Mesenchymal stem cell (in vitro differentiated cells and primary cell): ENCODE data around the gene ADRB2.

ENCODE experiments used
- DNase-seq: peaks from one replicate; pipeline ENCODE4 v3.0.0-alpha.2; 2013
- H2AFZ ChIP-seq: one replicate; pipeline ENCODE4 v1.6.1; 2013; ENCODE audit warnings: low read depth, mild to moderate bottlenecking, control low read depth, inconsistent platforms, low read length, moderate library complexity
- H2AK5ac ChIP-seq: 2 replicates; pipeline ENCODE4 v1.6.1; 2013; ENCODE audit warnings: low read length, moderate library complexity, mild to moderate bottlenecking, inconsistent platforms; ENCODE audit not compliant: severe bottlenecking
- H2BK120ac ChIP-seq: one replicate; pipeline ENCODE4 v1.6.1; 2013; ENCODE audit warnings: low read depth, mild to moderate bottlenecking, inconsistent platforms, low read length, moderate library complexity
- H2BK12ac ChIP-seq, 2 experiments: one replicate each; pipeline ENCODE4 v1.6.1; 2013; ENCODE audit warnings: inconsistent platforms in 2 of 2, low read length in 2 of 2, mild to moderate bottlenecking in 2 of 2, moderate library complexity in 2 of 2, control low read depth in 1 of 2
- H2BK15ac ChIP-seq: one replicate; pipeline ENCODE4 v1.6.1; 2013; ENCODE audit warnings: mild to moderate bottlenecking, low read depth, inconsistent platforms; ENCODE audit not compliant: poor library complexity, severe bottlenecking
- H2BK5ac ChIP-seq: 2 replicates; pipeline ENCODE4 v1.6.1; 2013; ENCODE audit warnings: low read depth, mild to moderate bottlenecking, low read length, control low read depth, inconsistent platforms; ENCODE audit not compliant: poor library complexity, severe bottlenecking
- H3K14ac ChIP-seq, 2 experiments: one replicate each; pipeline ENCODE4 v1.6.1; 2013; ENCODE audit warnings: inconsistent platforms in 2 of 2, low read length in 2 of 2, control low read depth in 1 of 2, mild to moderate bottlenecking in 1 of 2, moderate library complexity in 1 of 2
- H3K18ac ChIP-seq, 2 experiments: one replicate each; pipeline ENCODE4 v1.6.1; 2013; ENCODE audit warnings: inconsistent platforms in 2 of 2, low read length in 2 of 2, control low read depth in 1 of 2, low read depth in 1 of 2, mild to moderate bottlenecking in 1 of 2
- H3K23ac ChIP-seq, 2 experiments: one replicate each; pipeline ENCODE4 v1.6.1; 2013; ENCODE audit warnings: inconsistent platforms in 2 of 2, low read length in 2 of 2, mild to moderate bottlenecking in 2 of 2, moderate library complexity in 2 of 2, control low read depth in 1 of 2
- H3K27ac ChIP-seq: 2 replicates; pipeline ENCODE4 v1.5.1; 2013; ENCODE audit warnings: mild to moderate bottlenecking, moderate library complexity, low read length, control low read depth, inconsistent platforms; ENCODE audit not compliant: poor library complexity, severe bottlenecking
- H3K27me3 ChIP-seq, 2 experiments: 2 replicates each; pipeline versions ENCODE4 v1.6.1 to v1.7.0; 2013; ENCODE audit warnings: low read length in 2 of 2, mild to moderate bottlenecking in 2 of 2, moderate library complexity in 2 of 2, control low read depth in 1 of 2, inconsistent platforms in 1 of 2; ENCODE audit not compliant: control insufficient read depth in 1 of 2, insufficient read depth in 1 of 2
- H3K36me3 ChIP-seq, 2 experiments: 2 replicates each; pipeline versions ENCODE4 v1.6.1 to v1.7.0; 2013; ENCODE audit warnings: low read length in 2 of 2, control low read depth in 1 of 2, inconsistent platforms in 1 of 2, low read depth in 1 of 2, mild to moderate bottlenecking in 1 of 2; ENCODE audit not compliant: insufficient read depth in 2 of 2, control insufficient read depth in 1 of 2
- H3K4ac ChIP-seq, 2 experiments: one replicate each; pipeline ENCODE4 v1.6.1; 2013; ENCODE audit warnings: inconsistent platforms in 2 of 2, low read length in 2 of 2, mild to moderate bottlenecking in 2 of 2, moderate library complexity in 2 of 2, control low read depth in 1 of 2, low read depth in 1 of 2
- H3K4me1 ChIP-seq: 2 replicates; pipeline ENCODE4 v1.6.1; 2013; ENCODE audit warnings: low read depth, low read length, control low read depth; ENCODE audit not compliant: control insufficient read depth, insufficient read depth
- H3K4me2 ChIP-seq: 2 replicates; pipeline ENCODE4 v1.6.1; 2013; ENCODE audit warnings: low read length, mild to moderate bottlenecking, inconsistent platforms; ENCODE audit not compliant: poor library complexity, severe bottlenecking
- H3K4me3 ChIP-seq, 2 experiments: 2 replicates each; pipeline versions ENCODE4 v1.5.1 to v1.7.0; 2013; ENCODE audit warnings: low read length in 2 of 2, mild to moderate bottlenecking in 2 of 2, control low read depth in 1 of 2, low read depth in 1 of 2; ENCODE audit not compliant: insufficient read depth in 1 of 2
- H3K79me1 ChIP-seq: replicated peaks from 2 replicates; pipeline ENCODE4 v1.6.1; 2013; ENCODE audit warnings: mild to moderate bottlenecking, control low read depth, low read length, inconsistent platforms; ENCODE audit not compliant: poor library complexity, severe bottlenecking
- H3K9ac ChIP-seq: 2 replicates; pipeline ENCODE4 v1.7.0; 2013; ENCODE audit warnings: mild to moderate bottlenecking, low read length, moderate library complexity
- H3K9me3 ChIP-seq: 2 replicates; pipeline ENCODE4 v1.7.0; 2013; ENCODE audit warnings: mild to moderate bottlenecking, low read length; ENCODE audit not compliant: control insufficient read depth
- H4K8ac ChIP-seq: one replicate; pipeline ENCODE4 v1.6.1; 2013; ENCODE audit warnings: inconsistent platforms, mild to moderate bottlenecking, low read length, moderate library complexity
- H4K91ac ChIP-seq: one replicate; pipeline ENCODE4 v1.6.1; 2013; ENCODE audit warnings: mild to moderate bottlenecking, low read length, inconsistent platforms
- WGBS: methylation state at CpG from one replicate; pipeline ENCODE4 v1.1.7; 2013; ENCODE audit warnings: mixed read lengths; 5-methylcytosine and 5-hydroxymethylcytosine counted together

Gene ADRB2

GRCh38 chr5:148817606-148818005 lies 8.8 kb upstream of the ADRB2 start:
- H2BK120ac ChIP-seq: no peak overlapping the region
- H4K8ac ChIP-seq: no peak overlapping the region
- no peak for DNase-seq
- no peaks in the 10 kb centered on the region for H3K9me3 ChIP-seq
- H2BK5ac ChIP-seq: no peak overlapping the region
- no peak overlapping the region for H3K23ac ChIP-seq
- H3K4ac ChIP-seq: no peak overlapping the region
- H3K4me2 ChIP-seq: no peak overlapping the region
- no peak overlapping the region for H4K91ac ChIP-seq
- H3K27me3 ChIP-seq: peaks cover 0 to 7% of the 10 kb centered on the region in 2 experiments
- no peak overlapping the region for H3K27ac ChIP-seq
- H3K79me1 ChIP-seq: no peaks in the 10 kb centered on the region
- WGBS: 94% methylated on average over 1 of the region's 1 CpG
- no peak overlapping the region for H2BK12ac ChIP-seq
- H3K9ac ChIP-seq: no peak overlapping the region
- H3K18ac ChIP-seq: peak overlapping the region in 1 of 2 experiments; percentile 11
- no peaks in the 10 kb centered on the region for H3K36me3 ChIP-seq
- H2AK5ac ChIP-seq: no peak overlapping the region
- H2AFZ ChIP-seq: no peak overlapping the region
- H3K4me3 ChIP-seq: no peak overlapping the region
- no peak overlapping the region for H3K14ac ChIP-seq
- H2BK15ac ChIP-seq: no peak overlapping the region
- H3K4me1 ChIP-seq: no peaks in the 10 kb centered on the region

GRCh38 chr5:148820461-148821395 lies 5.7 kb upstream of the ADRB2 start:
- H2BK15ac ChIP-seq: no peak overlapping the region
- DNase-seq: peak; percentile 51
- H3K79me1 ChIP-seq: no peaks in the 10 kb centered on the region
- no peak overlapping the region for H3K4me2 ChIP-seq
- no peaks in the 10 kb centered on the region for H3K9me3 ChIP-seq
- no peak overlapping the region for H2BK12ac ChIP-seq
- no peak overlapping the region for H3K4ac ChIP-seq
- H4K91ac ChIP-seq: no peak overlapping the region
- no peak overlapping the region for H3K27ac ChIP-seq
- H3K4me3 ChIP-seq: no peak overlapping the region
- H4K8ac ChIP-seq: no peak overlapping the region
- no peak overlapping the region for H2BK5ac ChIP-seq
- 72% methylated on average over 4 of the region's 6 CpGs for WGBS
- no peak overlapping the region for H3K9ac ChIP-seq
- peaks cover 0 to 3% of the 10 kb centered on the region in 2 experiments for H3K27me3 ChIP-seq
- H3K4me1 ChIP-seq: no peaks in the 10 kb centered on the region
- no peak overlapping the region for H3K14ac ChIP-seq
- no peak overlapping the region for H3K23ac ChIP-seq
- no peak overlapping the region for H2AFZ ChIP-seq
- H2AK5ac ChIP-seq: no peak overlapping the region
- H3K18ac ChIP-seq: no peak overlapping the region
- no peak overlapping the region for H2BK120ac ChIP-seq
- no peaks in the 10 kb centered on the region for H3K36me3 ChIP-seq

DNA sequence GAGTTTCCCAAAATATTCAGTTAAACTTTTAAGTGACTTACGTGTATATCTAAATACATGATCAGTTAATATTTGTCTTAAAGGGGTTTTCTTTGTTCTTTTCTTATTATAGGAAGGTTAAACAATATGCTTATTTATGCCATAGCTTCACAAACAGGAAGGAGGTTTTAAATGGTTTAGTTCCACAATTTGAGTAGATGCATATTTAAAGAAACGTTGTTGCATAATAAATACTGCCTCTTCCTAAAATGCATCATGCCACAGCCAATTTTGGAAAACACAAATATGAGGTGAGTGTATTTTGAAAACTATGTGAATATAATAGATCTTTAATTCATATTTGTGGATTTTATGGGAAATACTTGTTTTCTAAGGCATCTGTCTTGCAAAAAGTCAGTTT lies 2.5 kb upstream of the ADRB2 start:
- Histone ChIP-seq H3K27ac (no peak overlapping the region), H3K4me1 (peaks cover 7% of the 10 kb centered on the region), H3K79me1 (no peaks in the 10 kb centered on the region)

GRCh38 chr5:148825716-148826052 lies 727 bp upstream of the ADRB2 start:
- Histone ChIP-seq H3K23ac (no peak overlapping the region), H3K14ac (peak overlapping the region in 1 of 2 experiments; percentile 91), H2BK15ac (peak overlapping the region; percentile 99), H3K9ac (peak overlapping the region; percentile 85), H3K9me3 (no peaks in the 10 kb centered on the region), H3K18ac (peak overlapping the region; percentile 86 to 98), H3K4ac (peak overlapping the region; percentile 70 to 75), H3K4me3 (peak overlapping the region; percentile 66 to 87), H2BK12ac (peak overlapping the region; percentile 59 to 88), H2AK5ac (no peak overlapping the region), H2AFZ (peak overlapping the region; percentile 88), H2BK5ac (no peak overlapping the region), H3K4me2 (peak overlapping the region; percentile 91), H3K79me1 (no peaks in the 10 kb centered on the region), H3K36me3 (no peaks in the 10 kb centered on the region), H3K27ac (peak overlapping the region; percentile 55), H3K27me3 (peaks cover 0 to 10% of the 10 kb centered on the region in 2 experiments), H2BK120ac (no peak overlapping the region), H4K8ac (peak overlapping the region; percentile 89), H3K4me1 (peaks cover 7% of the 10 kb centered on the region), H4K91ac (peak overlapping the region; percentile 96)
- peak; percentile 75 for DNase-seq
- WGBS: 3% methylated on average over 9 of the region's 9 CpGs

More for the DNA sequence above, 2.5 kb upstream of the ADRB2 start:
- no peak overlapping the region for H3K14ac ChIP-seq
- H4K8ac ChIP-seq: no peak overlapping the region
- no peak overlapping the region for H3K9ac ChIP-seq
- H3K4ac ChIP-seq: no peak overlapping the region
- no peaks in the 10 kb centered on the region for H3K36me3 ChIP-seq
- no peak overlapping the region for H3K4me3 ChIP-seq
- H2BK120ac ChIP-seq: no peak overlapping the region
- H2BK15ac ChIP-seq: no peak overlapping the region
- no peak overlapping the region for H3K4me2 ChIP-seq
- no peak overlapping the region for H3K18ac ChIP-seq
- WGBS: no CpG with 5 or more reads among the region's 2 CpGs
- no peak overlapping the region for H2BK5ac ChIP-seq
- H2BK12ac ChIP-seq: no peak overlapping the region
- H2AK5ac ChIP-seq: no peak overlapping the region
- no peak overlapping the region for H2AFZ ChIP-seq
- H3K23ac ChIP-seq: no peak overlapping the region
- H3K27me3 ChIP-seq: peaks cover 0 to 10% of the 10 kb centered on the region in 2 experiments
- no peak for DNase-seq
- no peaks in the 10 kb centered on the region for H3K9me3 ChIP-seq
- no peak overlapping the region for H4K91ac ChIP-seq
